SK-N-SH (cell line): ENCODE data around the gene DSCAML1. TPM values are rescaled to one million over a fixed set of nuclear protein-coding genes. Genes with fewer than 3 reads are reported as not detected.

ENCODE experiments used
- CTCF ChIA-PET: fragments of 300-600, 350-600 bp; formaldehyde crosslinking; extraction: SDS; loops from one replicate; lab custom pipeline; 2021; lab: Yijun Ruan, JAX
- POLR2A ChIA-PET: fragments of 350-600 bp; sonication (Branson Sonifier 250); formaldehyde crosslinking; extraction: SDS; loops from one replicate; lab custom pipeline; 2020; ENCODE audit warnings: antibody characterized with exemption, inconsistent platforms; lab: Yijun Ruan, JAX
- DNase-seq: peaks from one replicate; pipeline ENCODE4 v3.0.0; 2012
- H2AFZ ChIP-seq: fragments of 200-600 bp; sonication (generic); 2 replicates; pipeline ENCODE4 v1.8.1; 2016; ENCODE audit warnings: antibody characterized with exemption, mild to moderate bottlenecking, low read depth
- H3F3A ChIP-seq: fragments of 200-600 bp; sonication (generic); replicated peaks from 2 replicates; pipeline ENCODE3; 2016; ENCODE audit warnings: antibody characterized with exemption, mild to moderate bottlenecking; ENCODE audit not compliant: insufficient read depth
- H3K27ac ChIP-seq, 2 experiments: fragments of 200-500 bp in 1 of 2; fragments of 200-600 bp in 1 of 2; sonication (Bioruptor generic) in 1 of 2; sonication (generic), shearing (Covaris generic) in 1 of 2; 2 replicates each; pipeline versions ENCODE4 v1.5.1 to v1.6.1; 2014 to 2016; ENCODE audit warnings: low read depth in 2 of 2, inconsistent platforms in 1 of 2, low read length in 1 of 2, mild to moderate bottlenecking in 1 of 2, mixed read lengths in 1 of 2
- H3K27me3 ChIP-seq: fragments of 200-600 bp; sonication (generic), shearing (Covaris generic); 2 replicates; pipeline ENCODE4 v1.6.1; 2016; ENCODE audit warnings: mixed run types; ENCODE audit not compliant: insufficient read depth
- H3K36me3 ChIP-seq, 2 experiments: fragments of 200-500 bp in 1 of 2; fragments of 200-600 bp in 1 of 2; sonication (Bioruptor generic) in 1 of 2; sonication (generic) in 1 of 2; replicated peaks in 1 of 2; 2 replicates each; pipeline versions ENCODE3 to v1.5.1; 2014 to 2016; ENCODE audit warnings: low read length in 1 of 2, mild to moderate bottlenecking in 1 of 2; ENCODE audit not compliant: insufficient read depth in 2 of 2, control insufficient read depth in 1 of 2
- H3K4me1 ChIP-seq, 2 experiments: fragments of 200-500 bp in 1 of 2; fragments of 200-600 bp in 1 of 2; sonication (Bioruptor generic) in 1 of 2; sonication (generic), shearing (Covaris generic) in 1 of 2; 2 replicates each; pipeline versions ENCODE4 v1.5.1 to v1.6.1; 2014 to 2016; ENCODE audit warnings: low read depth in 1 of 2, low read length in 1 of 2, mixed run types in 1 of 2; ENCODE audit not compliant: insufficient read depth in 2 of 2, control insufficient read depth in 1 of 2
- H3K4me2 ChIP-seq: fragments of 200-600 bp; sonication (generic), shearing (Covaris generic); 2 replicates; pipeline ENCODE4 v1.6.1; 2017; ENCODE audit warnings: mixed run types
- H3K4me3 ChIP-seq, 2 experiments: fragments of 200-500 bp in 1 of 2; fragments of 200-600 bp in 1 of 2; sonication (Bioruptor generic) in 1 of 2; sonication (generic), shearing (Covaris generic) in 1 of 2; 2 replicates each; pipeline versions ENCODE4 v1.5.1 to v1.8.1; 2014 to 2016; ENCODE audit warnings: low read depth in 2 of 2, inconsistent platforms in 1 of 2, low read length in 1 of 2, mild to moderate bottlenecking in 1 of 2, mixed read lengths in 1 of 2, moderate library complexity in 1 of 2
- H3K79me2 ChIP-seq: fragments of 200-600 bp; sonication (generic); 2 replicates; pipeline ENCODE4 v1.8.1; 2017; ENCODE audit warnings: mild to moderate bottlenecking; ENCODE audit not compliant: insufficient read depth
- H3K9ac ChIP-seq: fragments of 200-600 bp; sonication (generic); 2 replicates; pipeline ENCODE4 v1.6.1; 2017; ENCODE audit warnings: mixed run types
- H3K9me2 ChIP-seq: fragments of 200-600 bp; sonication (generic); 2 replicates; pipeline ENCODE4 v1.6.1; 2017; ENCODE audit warnings: mixed run types
- H3K9me3 ChIP-seq: fragments of 200-600 bp; sonication (generic); 2 replicates; pipeline ENCODE4 v1.6.1; 2017; ENCODE audit warnings: mixed run types, mild to moderate bottlenecking, moderate library complexity
- H4K20me1 ChIP-seq: fragments of 200-600 bp; sonication (generic); 2 replicates; pipeline ENCODE4 v1.6.1; 2017; ENCODE audit warnings: mild to moderate bottlenecking, mixed run types; ENCODE audit not compliant: insufficient read depth
- FOSL2 ChIP-seq: IDR thresholded peaks from 2 replicates; pipeline ENCODE4 v1.4.0; 2012; ENCODE audit warnings: low read depth, mild to moderate bottlenecking, moderate library complexity, borderline replicate concordance
- FOXJ3 ChIP-seq: sonication (generic); formaldehyde crosslinking; IDR thresholded peaks from 2 replicates; pipeline ENCODE4 v1.5.1; 2020; ENCODE audit warnings: mild to moderate bottlenecking, missing genetic modification reagents
- MEF2A ChIP-seq: IDR thresholded peaks from 2 replicates; pipeline ENCODE4 v1.4.0; 2012; ENCODE audit warnings: low read depth, borderline replicate concordance
- MXI1 ChIP-seq: IDR thresholded peaks from 2 replicates; pipeline ENCODE4 v1.6.1; 2012; ENCODE audit warnings: mild to moderate bottlenecking, low read depth, low read length, improper control_type of control experiment
- RAD21 ChIP-seq: IDR thresholded peaks from 2 replicates; pipeline ENCODE4 v1.6.1; 2012; ENCODE audit warnings: mild to moderate bottlenecking, low read length
- RFX5 ChIP-seq: IDR thresholded peaks from 2 replicates; pipeline ENCODE4 v1.6.1; 2012; ENCODE audit warnings: mild to moderate bottlenecking, improper control_type of control experiment, low read length
- YY1 ChIP-seq: IDR thresholded peaks from 2 replicates; pipeline ENCODE4 v1.4.0; 2012; ENCODE audit warnings: low read depth, mild to moderate bottlenecking
- WGBS: methylation state at CpG from one replicate; pipeline ENCODE4 v1.1.6; 2017; ENCODE audit warnings: low lambda C conversion rate; 5-methylcytosine and 5-hydroxymethylcytosine counted together
- polyA plus RNA-seq, 3 experiments: library from polyadenylated mRNA; depleted of rRNA; stranded (reverse); fragments of >200 nt; gene quantifications; 2 replicates each; pipeline ENCODE4 v1.2.3, GENCODE V29; 2012
- TF ChIP-seq, protein P1 (sequence below): IDR thresholded peaks from 2 replicates; pipeline ENCODE4 v1.4.0; 2012; ENCODE audit warnings: low read depth, borderline replicate concordance
- TF ChIP-seq, protein P2 (sequence below): fragments of 150-350 bp; IDR thresholded peaks from 2 replicates; pipeline ENCODE4 v1.6.1; 2016; ENCODE audit warnings: mild to moderate bottlenecking, low read depth, low read length
- TF ChIP-seq, protein P3 (sequence below): fragments of 200-600 bp; sonication (generic); IDR thresholded peaks from 2 replicates; pipeline ENCODE4 v1.6.1; 2017; ENCODE audit warnings: antibody characterized with exemption, mild to moderate bottlenecking, moderate library complexity
- TF ChIP-seq, protein P4 (sequence below): IDR thresholded peaks from 2 replicates; pipeline ENCODE4 v1.4.0; 2012; ENCODE audit warnings: low read depth, borderline replicate concordance

Gene DSCAML1
- polyA plus RNA-seq, 1 of the 3 experiments (the other 2 are of a cell fraction), result not detected

DNA sequence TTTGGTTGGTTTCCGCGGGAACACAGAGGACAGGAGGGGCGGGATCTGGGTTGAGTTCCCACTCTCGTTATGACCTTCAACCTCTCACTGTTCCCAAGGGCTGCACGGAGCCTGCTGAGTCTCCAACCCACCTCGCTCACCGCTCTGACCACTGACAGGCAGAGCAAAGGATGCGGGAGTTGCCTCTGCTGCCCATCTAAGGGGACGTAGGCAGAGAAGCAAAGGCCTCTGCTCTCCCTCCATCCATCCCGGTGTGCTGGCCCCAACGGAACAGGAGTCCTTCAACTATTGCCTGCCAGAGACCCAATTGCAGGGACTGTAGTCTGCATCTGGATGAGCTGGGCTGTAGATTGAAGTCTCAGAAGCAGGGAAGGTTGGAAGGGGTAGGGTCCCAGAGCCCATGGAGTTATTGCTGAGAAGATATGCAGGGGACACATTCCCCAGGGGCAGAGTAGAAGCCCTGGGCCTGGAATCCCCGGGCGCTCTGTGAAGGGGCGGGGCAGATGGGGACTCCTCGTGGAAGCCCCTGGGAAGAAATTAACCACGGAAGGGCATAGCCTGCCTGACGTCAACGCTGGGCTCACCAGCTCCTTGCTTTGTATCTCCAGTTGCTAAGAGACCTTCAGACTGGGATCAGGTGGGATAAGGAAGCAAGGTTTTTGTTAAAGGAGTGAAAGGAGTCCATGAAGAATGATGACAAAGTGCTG lies 40.2 kb upstream of the DSCAML1 start:
- ChIA-PET CTCF (interaction anchor here (0.9 to 25.9 kb wide), 3 partner anchors 18 to 110 kb away, joined by 3 to 481 read pairs (median 5); no protein-coding TSS in a partner anchor), POLR2A (no interaction called here)
- Histone ChIP-seq H3K79me2 (no peaks in the 10 kb centered on the region), H3K4me1 (peaks cover 0 to 6% of the 10 kb centered on the region in 2 experiments; a peak in 1 of 4 replicates), H3K9ac (no peak overlapping the region), H3K4me3 (no peak overlapping the region), H3K4me2 (no peak overlapping the region), H3F3A (no peaks in the 10 kb centered on the region), H3K36me3 (no peaks in the 10 kb centered on the region), H4K20me1 (no peaks in the 10 kb centered on the region), H3K27me3 (peaks cover 18% of the 10 kb centered on the region; the same call in 1 of the 2 replicates), H2AFZ (no peak overlapping the region), H3K9me2 (no peaks in the 10 kb centered on the region), H3K9me3 (no peaks in the 10 kb centered on the region), H3K27ac (no peak overlapping the region)
- 54% methylated on average over 4 of the region's 18 CpGs for WGBS
- TF ChIP-seq MEF2A (no peak), RAD21 (no peak), RFX5 (no peak), FOSL2 (no peak), MXI1 (no peak), FOXJ3 (CRISPR knock-in tag) (no peak), YY1 (no peak)
- TF ChIP-seq, protein P1, sequence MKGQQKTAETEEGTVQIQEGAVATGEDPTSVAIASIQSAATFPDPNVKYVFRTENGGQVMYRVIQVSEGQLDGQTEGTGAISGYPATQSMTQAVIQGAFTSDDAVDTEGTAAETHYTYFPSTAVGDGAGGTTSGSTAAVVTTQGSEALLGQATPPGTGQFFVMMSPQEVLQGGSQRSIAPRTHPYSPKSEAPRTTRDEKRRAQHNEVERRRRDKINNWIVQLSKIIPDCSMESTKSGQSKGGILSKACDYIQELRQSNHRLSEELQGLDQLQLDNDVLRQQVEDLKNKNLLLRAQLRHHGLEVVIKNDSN, result no peak
- TF ChIP-seq, protein P2, sequence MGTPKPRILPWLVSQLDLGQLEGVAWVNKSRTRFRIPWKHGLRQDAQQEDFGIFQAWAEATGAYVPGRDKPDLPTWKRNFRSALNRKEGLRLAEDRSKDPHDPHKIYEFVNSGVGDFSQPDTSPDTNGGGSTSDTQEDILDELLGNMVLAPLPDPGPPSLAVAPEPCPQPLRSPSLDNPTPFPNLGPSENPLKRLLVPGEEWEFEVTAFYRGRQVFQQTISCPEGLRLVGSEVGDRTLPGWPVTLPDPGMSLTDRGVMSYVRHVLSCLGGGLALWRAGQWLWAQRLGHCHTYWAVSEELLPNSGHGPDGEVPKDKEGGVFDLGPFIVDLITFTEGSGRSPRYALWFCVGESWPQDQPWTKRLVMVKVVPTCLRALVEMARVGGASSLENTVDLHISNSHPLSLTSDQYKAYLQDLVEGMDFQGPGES, result no peak
- TF ChIP-seq, protein P3, sequence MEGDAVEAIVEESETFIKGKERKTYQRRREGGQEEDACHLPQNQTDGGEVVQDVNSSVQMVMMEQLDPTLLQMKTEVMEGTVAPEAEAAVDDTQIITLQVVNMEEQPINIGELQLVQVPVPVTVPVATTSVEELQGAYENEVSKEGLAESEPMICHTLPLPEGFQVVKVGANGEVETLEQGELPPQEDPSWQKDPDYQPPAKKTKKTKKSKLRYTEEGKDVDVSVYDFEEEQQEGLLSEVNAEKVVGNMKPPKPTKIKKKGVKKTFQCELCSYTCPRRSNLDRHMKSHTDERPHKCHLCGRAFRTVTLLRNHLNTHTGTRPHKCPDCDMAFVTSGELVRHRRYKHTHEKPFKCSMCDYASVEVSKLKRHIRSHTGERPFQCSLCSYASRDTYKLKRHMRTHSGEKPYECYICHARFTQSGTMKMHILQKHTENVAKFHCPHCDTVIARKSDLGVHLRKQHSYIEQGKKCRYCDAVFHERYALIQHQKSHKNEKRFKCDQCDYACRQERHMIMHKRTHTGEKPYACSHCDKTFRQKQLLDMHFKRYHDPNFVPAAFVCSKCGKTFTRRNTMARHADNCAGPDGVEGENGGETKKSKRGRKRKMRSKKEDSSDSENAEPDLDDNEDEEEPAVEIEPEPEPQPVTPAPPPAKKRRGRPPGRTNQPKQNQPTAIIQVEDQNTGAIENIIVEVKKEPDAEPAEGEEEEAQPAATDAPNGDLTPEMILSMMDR, result no peak
- TF ChIP-seq, protein P4, sequence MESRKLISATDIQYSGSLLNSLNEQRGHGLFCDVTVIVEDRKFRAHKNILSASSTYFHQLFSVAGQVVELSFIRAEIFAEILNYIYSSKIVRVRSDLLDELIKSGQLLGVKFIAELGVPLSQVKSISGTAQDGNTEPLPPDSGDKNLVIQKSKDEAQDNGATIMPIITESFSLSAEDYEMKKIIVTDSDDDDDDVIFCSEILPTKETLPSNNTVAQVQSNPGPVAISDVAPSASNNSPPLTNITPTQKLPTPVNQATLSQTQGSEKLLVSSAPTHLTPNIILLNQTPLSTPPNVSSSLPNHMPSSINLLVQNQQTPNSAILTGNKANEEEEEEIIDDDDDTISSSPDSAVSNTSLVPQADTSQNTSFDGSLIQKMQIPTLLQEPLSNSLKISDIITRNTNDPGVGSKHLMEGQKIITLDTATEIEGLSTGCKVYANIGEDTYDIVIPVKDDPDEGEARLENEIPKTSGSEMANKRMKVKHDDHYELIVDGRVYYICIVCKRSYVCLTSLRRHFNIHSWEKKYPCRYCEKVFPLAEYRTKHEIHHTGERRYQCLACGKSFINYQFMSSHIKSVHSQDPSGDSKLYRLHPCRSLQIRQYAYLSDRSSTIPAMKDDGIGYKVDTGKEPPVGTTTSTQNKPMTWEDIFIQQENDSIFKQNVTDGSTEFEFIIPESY, result no peak
- DNase-seq, result no peak
